Stimulated activated CD4-positive, alpha-beta T cell treated with anti-CD3 and anti-CD28 coated beads, Interleukin-2, amount 100 ng/mL, for 24 hours (primary cell): ENCODE data around the gene SLFNL1.

ENCODE experiments used
- DNase-seq, 2 donors: peaks; one replicate each; pipeline ENCODE4 v3.0.0-alpha.2; 2020

Gene SLFNL1

DNA sequence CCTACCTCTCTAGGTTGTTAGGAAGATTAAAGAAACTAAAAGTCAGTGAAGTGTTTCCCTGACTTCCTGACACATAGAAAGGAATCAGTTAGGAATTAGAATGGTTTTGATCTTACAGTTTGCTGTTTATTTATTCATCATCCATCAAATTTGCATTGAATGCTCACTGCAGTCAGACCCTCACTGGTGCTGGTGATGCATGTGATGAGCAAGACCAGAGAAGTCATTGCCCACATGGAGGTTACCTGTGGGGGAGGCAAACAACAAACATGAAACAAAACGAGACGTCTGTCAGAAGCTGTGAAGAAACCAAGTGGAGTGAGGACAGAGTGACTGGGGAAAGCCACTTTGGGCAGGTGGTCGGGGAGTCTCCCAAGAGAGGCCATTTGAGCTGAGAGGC lies 35.6 kb downstream of the SLFNL1 start:
- no peak for DNase-seq

GRCh38 chr1:40985161-40985560 lies 36.4 kb downstream of the SLFNL1 start:
- no peak for DNase-seq

- no peak for DNase-seq
Measured at GRCh38 chr1:40984531-40984930, 37.0 kb downstream of the SLFNL1 start.

- no peak for DNase-seq
Measured at GRCh38 chr1:40984066-40984465, 37.5 kb downstream of the SLFNL1 start.

DNA sequence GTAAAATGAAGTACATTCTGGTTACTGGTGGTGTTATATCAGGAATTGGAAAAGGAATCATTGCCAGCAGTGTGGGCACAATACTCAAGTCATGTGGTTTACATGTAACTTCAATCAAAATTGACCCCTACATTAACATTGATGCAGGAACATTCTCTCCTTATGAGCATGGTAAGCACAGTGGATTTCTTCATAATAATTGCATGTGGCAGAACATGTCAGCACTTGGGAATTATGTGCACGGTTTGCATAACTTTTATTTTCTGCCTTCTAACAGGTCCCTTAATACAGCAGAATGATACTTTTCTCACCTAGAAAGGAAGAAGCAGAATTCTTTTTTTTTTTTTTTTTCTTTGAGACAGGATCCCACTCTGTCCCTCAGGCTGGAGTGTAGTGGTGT lies 38.2 kb downstream of the SLFNL1 start:
- DNase-seq: no peak

DNA sequence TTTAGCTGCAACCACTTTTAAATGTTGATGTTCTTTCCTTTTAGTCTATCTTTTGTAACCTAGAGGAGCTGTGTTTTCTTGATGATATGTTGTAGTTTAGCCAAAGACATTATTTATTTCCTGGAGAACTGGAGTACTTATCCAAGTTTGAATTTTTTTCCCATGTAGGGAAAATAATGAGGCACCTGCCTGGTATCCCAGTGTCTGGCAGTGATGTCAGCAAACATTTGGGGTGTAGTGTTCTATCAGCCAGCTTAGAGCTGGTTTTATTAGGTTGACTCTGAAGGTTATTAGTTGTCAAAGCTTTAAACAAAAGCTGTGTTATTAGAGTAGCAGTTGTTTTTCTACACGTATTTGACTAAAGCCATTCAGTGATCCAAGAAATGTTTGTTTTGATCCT lies 38.8 kb downstream of the SLFNL1 start:
- DNase-seq: no peak

DNA sequence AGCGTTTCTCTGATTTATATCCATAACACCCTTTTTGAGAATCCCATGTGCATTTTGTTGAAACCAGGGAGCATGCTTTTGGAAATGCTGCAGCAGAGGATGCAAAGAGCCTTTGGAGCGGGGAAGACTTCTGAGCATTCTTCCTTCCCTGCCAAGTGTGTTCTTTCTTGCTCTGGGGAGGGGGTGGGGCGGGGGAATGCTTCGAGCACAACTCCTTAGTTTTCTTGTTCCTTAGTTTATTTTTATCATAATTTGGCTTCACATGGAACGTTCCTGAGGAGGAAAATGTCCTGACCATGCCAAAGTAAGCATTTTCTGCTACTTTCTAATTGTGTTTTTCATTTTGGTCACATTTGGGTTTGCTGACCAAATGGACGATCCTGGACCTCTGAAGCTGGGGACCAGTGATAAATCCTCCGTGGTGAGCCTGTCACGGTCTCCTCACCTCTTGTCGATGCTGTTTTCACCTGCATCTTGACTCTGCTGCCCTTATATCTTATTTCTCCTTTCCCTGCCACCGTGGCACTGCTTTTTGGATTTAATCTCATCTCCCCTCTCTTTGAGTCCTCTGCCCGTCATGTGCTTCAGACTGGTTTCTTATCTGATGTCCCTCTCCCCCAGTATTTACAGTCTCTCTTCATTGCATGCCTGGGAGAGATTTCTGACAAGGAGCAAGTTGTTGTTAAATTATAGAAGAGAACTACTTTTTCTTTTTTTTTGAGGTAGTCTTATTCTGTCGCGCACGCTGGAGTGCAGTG lies 39.7 kb downstream of the SLFNL1 start:
- DNase-seq: no peak

- peak; percentile 58 to 59 for DNase-seq
Measured at GRCh38 chr1:40980453-40981121, 40.9 kb downstream of the SLFNL1 start.

DNA sequence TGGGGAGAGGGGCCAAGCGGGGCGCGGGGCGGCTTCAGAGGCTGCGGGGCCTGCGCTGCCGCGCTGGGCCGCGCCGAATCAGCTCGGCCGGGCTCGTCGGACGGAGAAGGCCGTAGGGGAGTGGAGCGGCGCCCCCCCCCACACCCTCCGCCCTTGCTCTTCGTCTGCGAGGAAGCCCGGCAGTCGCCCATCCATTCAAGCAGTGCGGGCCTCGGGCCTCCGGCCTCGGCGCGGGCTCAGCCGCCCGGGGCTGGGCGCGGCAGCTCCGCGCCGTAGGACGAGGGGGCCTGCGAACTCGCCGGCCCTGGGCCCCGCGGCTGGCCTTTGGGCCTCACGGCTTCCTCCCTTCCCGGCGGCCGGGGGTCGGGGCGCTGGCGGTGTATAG lies 41.5 kb downstream of the SLFNL1 start:
- DNase-seq: no peak

DNA sequence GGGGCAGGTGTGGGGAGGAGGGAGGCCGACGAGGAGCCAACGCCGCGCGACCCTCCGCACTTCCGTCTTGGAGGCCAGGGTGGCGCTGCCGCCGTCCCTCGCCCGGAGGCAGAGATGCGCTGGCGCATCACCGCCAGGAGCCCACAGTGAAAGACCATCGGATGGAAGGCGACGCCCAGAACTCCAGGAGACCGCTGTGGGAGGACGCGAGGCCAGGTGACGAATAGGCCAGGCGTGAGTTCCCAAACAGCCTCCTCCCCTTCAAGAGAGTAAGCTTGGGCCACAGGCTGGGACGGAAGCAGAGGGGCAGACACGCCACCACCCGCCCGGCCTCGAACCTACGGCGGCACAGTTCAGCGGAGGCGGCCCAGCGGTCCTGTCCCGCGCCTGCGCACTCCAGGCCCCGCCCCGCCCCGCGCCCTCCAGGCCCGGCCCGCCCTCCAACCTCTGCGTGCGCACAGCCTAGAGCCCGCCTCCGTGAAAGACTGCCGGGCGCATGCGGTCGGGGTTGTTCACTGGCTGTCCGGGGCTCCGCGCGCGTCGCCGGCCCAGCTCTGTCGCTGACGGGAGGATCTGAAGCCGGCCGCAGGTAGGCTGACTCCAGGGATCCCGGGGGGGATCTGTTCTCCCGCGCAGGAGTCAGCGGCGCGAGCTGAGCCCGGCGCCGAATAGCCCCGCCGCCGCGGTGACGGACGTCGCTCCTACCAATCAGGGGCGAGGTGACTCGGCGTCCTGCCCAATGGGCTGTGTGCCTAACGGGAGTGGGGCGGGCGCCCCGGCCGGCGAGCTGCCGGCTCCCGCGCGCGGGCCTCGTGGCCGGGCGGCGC lies 42.1 kb downstream of the SLFNL1 start, which contains the start of gene CTPS1:
CTPS1 (plus strand) TSS at position 456 of the 827 bp plus-strand sequence. CDS start 3,595 bp downstream, outside the sequence.
- peak; percentile 96 to 97 for DNase-seq

- DNase-seq: peak in 1 of 2 donors; percentile 19
Measured at GRCh38 chr1:40978886-40979240, 42.7 kb downstream of the SLFNL1 start.

DNA sequence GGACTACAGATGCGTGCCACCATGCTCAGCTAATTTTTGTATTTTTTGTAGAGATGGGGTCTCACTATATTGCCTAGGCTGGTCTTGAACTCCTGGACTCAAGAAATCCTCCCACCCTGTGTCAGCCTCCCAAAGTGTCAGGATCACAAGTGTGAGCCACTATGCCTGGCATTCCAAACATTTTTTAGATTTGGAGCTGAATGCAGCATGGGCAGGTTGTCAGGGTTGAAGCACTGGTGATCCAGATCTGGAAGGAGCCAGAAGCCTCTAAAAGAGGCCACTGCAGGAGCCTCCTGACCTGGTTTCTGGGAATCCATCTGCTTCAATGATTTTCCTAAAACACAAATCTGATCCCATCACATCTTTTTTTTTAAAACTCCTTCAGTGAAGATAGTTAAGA lies 43.8 kb downstream of the SLFNL1 start:
- no peak for DNase-seq

DNA sequence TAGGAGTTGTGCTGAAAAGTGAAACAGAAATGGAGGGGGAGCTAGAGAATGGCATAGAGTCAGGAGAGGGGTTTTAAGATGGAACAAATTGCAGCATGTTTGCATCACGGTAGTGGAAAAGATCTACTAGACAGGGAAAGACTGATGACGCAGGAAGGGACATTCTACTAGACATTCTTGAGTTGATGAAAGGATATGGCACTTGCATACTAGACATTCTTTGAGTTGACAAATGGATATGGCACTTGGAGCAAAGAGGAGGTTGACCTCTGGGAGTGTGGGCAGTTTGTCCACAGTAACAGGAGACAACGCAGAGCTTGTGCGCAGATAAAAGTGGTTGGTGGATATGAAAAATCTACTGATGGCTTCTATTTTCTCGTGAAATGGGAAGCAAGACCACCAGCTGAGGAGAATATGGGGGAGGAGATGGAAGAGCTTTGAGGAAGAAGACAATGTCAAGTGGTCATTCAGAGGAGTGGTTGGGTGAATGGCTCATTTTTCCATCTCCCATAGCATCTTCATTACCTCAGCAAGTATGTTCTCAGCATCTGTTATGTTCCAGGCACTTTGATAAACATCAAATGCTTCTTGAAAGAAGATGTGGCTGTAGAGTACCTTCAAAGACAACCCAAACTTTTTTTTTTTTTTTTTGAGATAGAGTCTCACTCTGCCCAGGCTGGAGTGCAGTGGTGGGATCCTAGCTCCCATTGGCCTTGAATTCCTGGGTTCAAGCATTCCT lies 44.4 kb downstream of the SLFNL1 start:
- no peak for DNase-seq

DNA sequence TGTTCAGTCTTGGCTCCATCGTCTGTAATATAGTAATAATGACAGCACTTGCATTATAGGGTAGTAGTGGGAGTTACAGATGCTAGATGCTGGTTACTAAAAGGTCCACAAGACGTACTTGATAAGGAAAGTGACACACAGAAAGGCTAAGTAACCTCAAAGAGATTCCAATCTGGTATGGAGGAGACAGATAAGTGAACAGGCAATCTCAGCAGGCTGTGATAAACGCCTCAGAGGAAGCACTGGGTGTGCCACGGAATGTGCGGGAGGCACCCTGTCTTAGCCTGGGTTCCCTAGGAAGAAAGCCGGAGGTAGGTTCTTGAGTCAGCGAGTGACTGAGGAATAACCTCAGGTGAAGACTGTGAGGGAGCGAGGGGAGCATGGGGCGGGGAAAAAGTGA lies 46.6 kb downstream of the SLFNL1 start:
- no peak for DNase-seq

DNA sequence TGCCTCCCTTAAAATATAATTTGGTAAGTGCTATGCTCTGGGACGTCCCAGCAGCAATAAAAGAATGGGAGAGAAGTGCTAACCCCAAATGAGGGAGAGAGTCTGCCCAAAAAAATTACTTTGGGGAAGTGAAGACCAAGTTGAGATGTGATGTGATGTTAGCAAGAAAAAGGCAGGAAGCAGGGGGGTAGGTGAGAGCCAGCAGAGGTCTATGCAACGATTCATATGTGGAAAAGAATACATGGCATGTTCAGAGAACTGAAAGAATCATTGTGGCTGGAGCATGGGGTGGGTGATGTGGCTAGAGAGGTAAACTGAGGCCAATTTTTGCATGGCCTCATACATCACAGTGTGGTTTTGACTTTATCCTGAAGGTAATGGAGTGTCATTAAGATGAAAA lies 47.6 kb downstream of the SLFNL1 start:
- no peak for DNase-seq

- no peak for DNase-seq
Measured at GRCh38 chr1:40971966-40972365, 49.6 kb downstream of the SLFNL1 start.

DNA sequence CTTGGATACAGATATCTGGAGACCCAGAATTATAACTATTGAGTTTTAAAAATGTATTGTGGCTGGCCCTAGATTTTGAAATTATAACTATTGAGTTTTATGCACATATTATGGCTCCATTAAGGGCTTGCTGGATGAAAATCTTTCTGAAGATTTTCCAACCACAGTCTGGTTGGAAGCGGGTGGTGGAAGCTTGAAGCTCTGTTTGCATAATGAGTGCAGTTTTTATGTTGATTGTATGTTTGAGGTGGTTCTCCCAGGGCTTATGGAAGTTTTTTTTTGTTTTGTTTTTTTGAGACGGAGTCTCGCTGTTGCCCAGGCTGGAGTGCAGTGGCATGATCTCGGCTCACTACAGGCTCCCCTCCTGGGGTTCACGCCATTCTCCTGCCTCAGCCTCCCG lies 52.1 kb downstream of the SLFNL1 start:
- no peak for DNase-seq

GRCh38 chr1:40966417-40966816 lies 55.1 kb downstream of the SLFNL1 start:
- DNase-seq: no peak
